GM21528 (cell line): ENCODE results near the gene ZBTB16.

Experiments
- ATAC-seq: cut with Tn5 transposase; IDR thresholded peaks from one replicate; pipeline ENCODE4 v1.9.1; 2021; ENCODE audit warnings: mild to moderate bottlenecking, moderate library complexity; ENCODE audit not compliant: unreplicated experiment, low FRiP score

The ZBTB16 gene

DNA sequence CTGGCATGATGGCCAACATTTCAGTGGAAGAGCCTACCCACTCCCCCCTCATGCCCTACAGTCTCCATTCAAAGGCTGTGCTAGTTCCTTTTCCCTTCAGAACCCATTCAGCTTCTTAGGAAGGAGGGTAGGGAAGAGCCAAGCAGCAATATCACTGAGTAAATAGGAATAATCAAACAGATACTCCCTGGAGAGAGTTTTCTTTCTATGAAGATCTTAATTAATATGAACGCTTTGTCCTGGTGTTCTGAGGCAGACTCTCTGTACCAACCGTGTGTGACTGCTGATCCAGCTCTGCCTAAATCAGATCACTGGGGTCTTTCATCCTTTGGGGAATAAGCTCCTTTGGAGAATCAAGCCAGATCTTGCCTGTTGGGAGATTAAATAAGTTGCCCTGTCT, 161.5 kb downstream of the ZBTB16 start:
- no peak for ATAC-seq

GRCh38 chr11:114225661-114226060, 166.2 kb downstream of the ZBTB16 start:
- ATAC-seq, result no peak

DNA sequence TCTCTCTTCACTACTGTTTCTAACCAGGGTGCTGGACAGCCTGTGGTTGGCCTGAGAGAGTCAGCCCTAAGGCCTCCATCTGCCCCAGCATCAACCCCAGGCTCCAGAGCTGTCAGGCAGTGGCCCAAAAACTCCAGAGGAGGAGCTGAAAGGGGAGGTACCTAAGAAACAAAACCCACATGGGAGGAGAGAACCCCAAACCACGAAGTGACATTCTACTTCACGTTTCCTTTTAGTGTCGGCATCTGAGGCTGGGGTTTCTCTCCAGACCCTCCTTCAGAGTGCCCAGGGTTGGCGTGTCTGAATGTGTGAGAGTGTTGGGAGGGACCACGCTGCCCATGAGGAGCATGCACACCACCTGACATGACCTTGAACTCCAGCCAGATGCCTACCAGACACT, 166.8 kb downstream of the ZBTB16 start:
- no peak for ATAC-seq

GRCh38 chr11:114228435-114229411, 169.2 kb downstream of the ZBTB16 start:
- ATAC-seq, result no peak

GRCh38 chr11:114230031-114230704, 170.7 kb downstream of the ZBTB16 start:
- ATAC-seq, result no peak

GRCh38 chr11:114232400-114233059, 173.0 kb downstream of the ZBTB16 start:
- ATAC-seq, result no peak

DNA sequence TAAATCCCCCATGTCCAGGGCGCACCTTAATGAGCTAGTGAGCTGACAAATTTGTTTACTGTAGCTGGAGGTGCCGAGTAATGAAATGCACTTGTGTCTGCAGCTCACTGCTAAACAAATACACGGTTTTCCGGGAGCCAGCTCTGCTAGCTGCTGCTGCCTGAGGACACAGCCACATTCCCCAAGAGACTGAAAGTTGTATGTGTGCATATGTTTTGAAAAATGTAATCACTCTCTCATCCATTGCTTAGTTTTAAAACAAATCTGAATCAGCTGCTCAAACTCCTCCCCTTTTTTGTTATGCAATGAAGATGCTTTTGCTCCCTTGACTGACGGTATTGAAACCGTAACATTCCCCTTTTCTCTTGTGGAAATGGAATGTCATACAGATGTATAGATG, 174.2 kb downstream of the ZBTB16 start:
- no peak for ATAC-seq

GRCh38 chr11:114236829-114237228, 177.3 kb downstream of the ZBTB16 start:
- no peak for ATAC-seq

DNA sequence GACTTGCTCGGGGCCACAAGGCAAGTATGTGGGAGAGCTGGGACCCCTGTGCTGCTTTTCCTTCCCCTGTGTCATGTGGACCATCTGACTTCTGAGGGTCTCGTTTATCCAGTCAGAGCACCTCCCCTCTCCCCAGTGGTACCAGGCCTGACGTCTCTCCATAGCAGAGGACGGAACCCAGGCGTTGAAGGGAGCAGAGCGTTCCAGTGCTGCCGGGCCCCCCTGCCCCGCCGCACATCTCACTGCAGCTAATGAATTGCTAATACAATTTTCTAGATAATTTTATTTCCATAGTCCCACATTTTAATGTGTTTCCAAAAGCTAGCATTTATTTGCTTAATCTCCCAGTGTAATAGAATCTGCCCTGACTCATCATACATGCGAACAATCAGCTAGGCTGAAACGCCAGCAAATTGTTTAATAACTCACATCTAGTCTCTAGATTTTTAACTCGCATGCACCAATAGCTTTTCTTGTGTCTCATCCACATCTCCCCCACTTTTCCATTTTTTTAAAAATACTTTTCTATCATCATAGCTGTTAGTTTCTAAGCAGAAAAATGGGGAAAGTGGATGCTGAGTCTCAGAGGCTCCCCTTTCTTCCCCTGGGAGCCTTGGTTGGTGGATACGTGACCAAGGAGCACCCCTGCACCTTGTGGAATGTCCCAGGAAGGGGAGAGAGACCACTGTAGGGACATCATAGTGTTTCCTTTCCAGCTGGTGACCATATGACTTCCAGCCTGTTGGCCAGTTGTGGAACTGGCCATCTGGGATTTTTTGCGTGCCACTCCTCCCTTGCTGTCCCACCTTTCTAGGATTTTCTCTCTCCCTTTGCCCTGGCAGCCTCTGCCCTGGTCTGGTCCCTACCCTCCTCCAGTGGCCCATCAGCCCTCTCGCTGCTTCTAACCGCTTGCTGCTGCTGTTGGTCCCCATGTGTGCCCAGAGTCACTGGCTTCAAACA, 178.1 kb downstream of the ZBTB16 start:
- ATAC-seq, result no peak

- no peak for ATAC-seq
These were observed 180.2 kb downstream of the ZBTB16 start for GRCh38 chr11:114239753-114240161.

DNA sequence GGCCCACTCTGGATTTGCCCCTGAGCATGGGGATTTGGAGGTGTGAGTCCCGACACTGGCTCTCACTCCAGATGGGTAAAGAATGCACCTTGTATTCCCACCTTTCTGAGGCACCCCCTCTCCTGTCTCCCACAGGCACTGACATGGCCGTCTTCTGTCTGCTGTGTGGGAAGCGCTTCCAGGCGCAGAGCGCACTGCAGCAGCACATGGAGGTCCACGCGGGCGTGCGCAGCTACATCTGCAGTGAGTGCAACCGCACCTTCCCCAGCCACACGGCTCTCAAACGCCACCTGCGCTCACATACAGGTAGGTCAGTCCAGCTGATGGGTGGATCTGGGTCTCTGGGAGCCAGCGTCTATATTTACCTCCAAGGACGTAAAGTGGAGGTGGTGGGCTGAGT, 182.5 kb downstream of the ZBTB16 start:
- ATAC-seq, result no peak

GRCh38 chr11:114243461-114244372, 184.2 kb downstream of the ZBTB16 start:
- ATAC-seq, result no peak

- no peak for ATAC-seq
These were observed 185.3 kb downstream of the ZBTB16 start for GRCh38 chr11:114244726-114245394.

- no peak for ATAC-seq
These were observed 187.0 kb downstream of the ZBTB16 start for GRCh38 chr11:114246321-114247069.

DNA sequence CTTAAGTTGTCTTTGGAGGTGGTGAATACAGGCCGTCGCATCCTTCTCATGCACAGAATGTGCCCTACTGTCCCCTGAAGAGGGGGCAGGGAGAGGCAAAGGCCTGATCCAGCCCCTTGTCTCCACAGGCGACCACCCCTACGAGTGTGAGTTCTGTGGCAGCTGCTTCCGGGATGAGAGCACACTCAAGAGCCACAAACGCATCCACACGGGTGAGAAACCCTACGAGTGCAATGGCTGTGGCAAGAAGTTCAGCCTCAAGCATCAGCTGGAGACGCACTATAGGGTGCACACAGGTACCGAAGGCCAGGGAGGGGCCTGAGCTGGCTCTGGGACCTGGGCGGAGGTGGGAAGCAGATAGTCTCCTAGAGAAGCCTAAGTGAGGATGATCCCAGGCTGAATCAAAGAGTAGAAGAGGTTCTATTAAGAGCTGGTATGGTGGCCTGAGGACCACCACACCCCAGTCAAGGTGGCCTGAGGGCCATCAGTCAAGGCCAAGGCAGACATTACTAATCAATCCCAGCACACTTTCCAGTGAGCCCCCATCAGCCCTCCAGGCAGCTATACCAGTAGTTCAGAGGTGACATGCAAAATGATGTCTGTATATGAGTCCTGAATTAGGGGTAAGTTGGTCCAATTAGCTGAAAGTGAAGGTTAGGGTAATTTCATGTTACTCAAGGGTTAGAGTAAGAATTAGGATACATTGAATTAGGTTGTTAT, 187.7 kb downstream of the ZBTB16 start:
- ATAC-seq, result no peak

DNA sequence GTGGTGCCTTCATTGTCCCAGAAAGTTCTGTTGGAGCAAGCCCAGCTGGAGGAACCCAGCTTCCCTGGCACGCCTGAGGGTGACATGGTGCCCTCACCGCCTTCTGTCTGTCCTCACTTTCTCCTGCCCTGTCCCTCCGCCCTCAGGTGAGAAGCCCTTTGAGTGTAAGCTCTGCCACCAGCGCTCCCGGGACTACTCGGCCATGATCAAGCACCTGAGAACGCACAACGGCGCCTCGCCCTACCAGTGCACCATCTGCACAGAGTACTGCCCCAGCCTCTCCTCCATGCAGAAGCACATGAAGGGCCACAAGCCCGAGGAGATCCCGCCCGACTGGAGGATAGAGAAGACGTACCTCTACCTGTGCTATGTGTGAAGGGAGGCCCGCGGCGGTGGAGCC, 190.7 kb downstream of the ZBTB16 start:
- ATAC-seq, result no peak
